Stimulated activated CD4-positive, alpha-beta T cell treated with anti-CD3 and anti-CD28 coated beads, Interleukin-2, amount 100 ng/mL, for 4 hours (primary cell): ENCODE results near the gene SHOC2.

ENCODE experiments used
- DNase-seq: peaks from one replicate; pipeline ENCODE4 v3.0.0-alpha.2; 2020; ENCODE audit warnings: low read depth

The SHOC2 gene

GRCh38 chr10:110983466-110983865 lies 64.1 kb downstream of the SHOC2 start:
- no peak for DNase-seq

DNA sequence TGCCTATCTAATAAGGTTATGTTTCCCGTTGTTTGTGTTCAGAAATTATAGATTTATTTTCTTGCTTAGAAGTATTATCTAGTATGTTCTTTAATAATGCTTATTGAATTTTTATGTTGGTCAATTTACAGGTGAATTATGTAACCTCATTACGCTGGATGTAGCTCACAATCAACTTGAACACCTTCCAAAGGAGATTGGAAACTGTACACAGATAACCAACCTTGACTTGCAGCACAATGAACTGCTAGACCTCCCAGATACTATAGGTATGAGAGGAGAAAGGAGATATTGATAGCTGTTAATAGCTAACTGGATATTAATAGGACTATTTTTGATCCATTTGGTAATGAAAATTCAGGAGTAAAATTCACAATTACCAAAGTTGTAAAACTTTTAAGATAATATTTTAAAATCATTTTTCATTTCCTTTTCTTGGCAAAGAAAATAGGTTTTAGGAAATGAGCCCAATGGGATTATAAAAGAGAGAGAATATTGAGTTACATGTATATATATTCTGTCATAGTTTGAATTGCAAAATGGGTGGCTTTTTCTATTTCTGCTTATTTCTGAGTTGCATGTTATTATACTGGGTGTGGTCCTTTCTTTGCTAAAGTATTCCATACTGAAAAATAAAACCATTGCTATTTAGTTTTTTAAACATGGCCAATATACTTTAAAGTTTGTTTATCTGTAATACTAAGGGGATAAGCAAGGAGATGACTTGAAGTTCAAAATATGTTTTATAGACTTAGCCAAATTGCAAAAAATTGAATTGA lies 66.3 kb downstream of the SHOC2 start:
- no peak for DNase-seq

GRCh38 chr10:110989016-110989415 lies 69.6 kb downstream of the SHOC2 start:
- DNase-seq = no peak

DNA sequence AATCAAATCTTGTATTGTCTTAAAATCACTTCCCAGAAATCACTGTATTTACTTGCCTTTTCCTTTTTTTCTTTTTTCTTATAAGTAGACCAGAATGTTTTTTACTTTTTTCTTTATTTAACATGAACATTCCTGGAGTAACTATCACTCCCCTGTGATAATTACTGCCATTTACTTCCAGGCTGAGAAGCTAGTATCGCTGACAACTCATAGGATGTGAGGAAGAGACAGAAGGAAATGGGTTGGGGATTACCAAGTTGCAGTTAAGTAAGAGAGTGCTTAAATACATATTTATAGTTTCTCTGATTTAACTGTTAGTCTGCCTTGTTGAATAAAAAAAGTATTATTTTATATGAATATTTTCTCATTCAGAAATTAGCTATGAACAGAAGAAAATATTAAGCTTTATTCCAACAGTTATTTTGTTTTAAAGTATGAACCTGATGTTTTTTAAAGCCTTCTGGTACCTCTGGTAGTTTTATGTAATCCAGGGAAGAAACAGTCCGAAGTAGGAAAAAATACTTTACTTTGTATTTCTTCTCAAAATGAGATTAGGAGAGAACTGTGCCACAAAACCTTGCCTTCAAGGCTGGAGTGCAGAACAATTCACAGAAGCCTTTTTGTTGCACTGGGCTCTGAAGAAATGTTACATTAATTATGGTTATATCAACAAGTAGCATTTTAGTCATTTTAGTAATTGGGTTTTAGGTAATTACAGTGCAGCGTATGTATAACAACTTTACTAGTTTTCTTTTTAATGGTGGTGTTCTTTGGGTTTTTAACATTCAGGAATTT lies 72.8 kb downstream of the SHOC2 start:
- DNase-seq = no peak

DNA sequence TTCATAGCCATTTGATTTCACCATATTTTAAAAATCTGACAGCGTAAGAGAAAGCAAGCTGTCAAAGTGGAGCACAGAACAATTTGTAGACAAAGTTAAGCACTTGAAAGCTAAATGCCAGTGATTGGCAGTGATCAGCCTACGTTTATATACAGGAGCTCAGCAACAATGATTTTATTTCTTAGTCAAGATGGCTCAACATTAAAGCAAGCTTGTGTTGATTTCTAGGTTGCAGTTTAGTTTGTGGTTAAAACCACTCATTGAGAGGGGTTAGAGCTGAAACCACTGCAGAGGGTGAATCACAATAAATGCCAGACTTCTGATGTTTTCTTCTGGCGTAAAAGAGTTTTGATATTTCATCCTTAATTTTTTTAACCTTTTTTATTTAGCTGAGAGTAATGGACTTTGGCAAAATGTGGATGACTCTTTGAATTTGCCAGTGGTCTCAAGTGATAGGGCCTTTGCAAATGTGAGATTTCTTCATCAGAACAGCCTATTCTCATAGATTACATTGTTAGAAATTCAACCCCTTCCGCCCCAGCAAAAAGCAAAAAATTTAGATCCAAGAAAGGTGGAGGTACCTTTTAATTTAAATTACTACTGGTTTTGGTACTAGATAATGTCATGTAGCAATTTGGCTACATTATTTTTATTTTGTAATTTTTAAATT lies 73.8 kb downstream of the SHOC2 start:
- DNase-seq = peak; percentile 0

GRCh38 chr10:110994406-110995086 lies 75.1 kb downstream of the SHOC2 start:
- no peak for DNase-seq

DNA sequence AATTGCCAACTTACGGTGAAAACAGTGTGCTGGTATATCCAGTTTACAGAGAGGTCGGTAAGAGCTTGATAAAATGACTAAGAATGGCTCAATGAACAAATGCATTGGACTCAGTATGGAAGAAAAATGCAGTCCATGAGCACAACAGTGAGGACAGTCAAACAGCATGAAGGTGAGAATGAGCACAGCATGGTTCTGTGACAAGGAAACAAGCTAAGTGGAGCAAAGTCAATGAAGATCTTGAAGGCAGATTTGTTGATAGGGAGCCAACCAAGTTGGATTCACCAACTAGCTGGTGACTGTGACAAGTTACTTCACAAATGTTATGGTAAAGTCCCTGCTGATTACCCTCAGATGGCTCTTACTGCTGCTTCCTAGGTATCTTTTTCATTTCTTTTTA lies 75.9 kb downstream of the SHOC2 start:
- DNase-seq = no peak

- DNase-seq = no peak
Observed at GRCh38 chr10:110996256-110996655, 76.9 kb downstream of the SHOC2 start.

GRCh38 chr10:111004016-111004415 lies 84.6 kb downstream of the SHOC2 start:
- DNase-seq = no peak

DNA sequence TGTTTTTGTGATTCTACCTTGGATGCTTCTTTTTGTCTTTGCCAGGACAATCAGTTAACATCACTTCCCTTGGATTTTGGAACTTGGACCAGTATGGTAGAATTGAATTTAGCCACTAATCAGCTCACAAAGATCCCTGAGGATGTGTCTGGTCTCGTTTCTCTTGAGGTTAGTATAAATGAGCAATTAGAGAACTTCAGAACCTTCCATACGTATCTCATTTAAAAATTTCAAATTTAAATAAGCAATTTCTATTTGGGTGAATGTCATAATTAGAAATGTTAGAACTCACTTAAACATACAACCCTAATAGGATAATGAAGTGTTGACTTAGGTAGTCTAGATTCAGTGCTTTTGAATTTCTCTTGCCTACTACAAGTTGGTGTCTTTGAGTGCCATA lies 88.1 kb downstream of the SHOC2 start:
- DNase-seq = no peak

- DNase-seq = no peak
Observed at GRCh38 chr10:111015181-111015580, 95.8 kb downstream of the SHOC2 start.

GRCh38 chr10:111017098-111017497 lies 97.7 kb downstream of the SHOC2 start:
- DNase-seq = no peak

DNA sequence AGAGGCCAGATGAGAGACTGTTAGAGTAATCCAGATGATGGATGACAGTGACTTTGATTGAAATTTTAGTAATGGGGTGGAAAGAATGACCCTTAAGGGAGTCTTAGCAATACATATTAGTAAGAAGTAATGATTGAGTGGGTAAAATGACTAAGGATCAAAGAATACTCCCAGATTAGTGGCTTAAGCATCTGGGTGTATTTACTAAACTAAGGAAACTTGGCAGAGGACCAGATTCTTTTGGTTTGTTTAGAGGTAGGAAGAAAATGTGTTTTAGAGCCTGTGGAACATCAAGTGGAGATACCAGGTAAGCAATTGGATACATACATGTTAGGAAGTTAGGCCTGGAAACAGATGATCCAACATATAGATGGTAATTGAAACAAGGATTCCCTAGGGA lies 98.6 kb downstream of the SHOC2 start:
- DNase-seq = no peak

- DNase-seq = no peak
Observed at GRCh38 chr10:111023060-111023459, 103.7 kb downstream of the SHOC2 start.

DNA sequence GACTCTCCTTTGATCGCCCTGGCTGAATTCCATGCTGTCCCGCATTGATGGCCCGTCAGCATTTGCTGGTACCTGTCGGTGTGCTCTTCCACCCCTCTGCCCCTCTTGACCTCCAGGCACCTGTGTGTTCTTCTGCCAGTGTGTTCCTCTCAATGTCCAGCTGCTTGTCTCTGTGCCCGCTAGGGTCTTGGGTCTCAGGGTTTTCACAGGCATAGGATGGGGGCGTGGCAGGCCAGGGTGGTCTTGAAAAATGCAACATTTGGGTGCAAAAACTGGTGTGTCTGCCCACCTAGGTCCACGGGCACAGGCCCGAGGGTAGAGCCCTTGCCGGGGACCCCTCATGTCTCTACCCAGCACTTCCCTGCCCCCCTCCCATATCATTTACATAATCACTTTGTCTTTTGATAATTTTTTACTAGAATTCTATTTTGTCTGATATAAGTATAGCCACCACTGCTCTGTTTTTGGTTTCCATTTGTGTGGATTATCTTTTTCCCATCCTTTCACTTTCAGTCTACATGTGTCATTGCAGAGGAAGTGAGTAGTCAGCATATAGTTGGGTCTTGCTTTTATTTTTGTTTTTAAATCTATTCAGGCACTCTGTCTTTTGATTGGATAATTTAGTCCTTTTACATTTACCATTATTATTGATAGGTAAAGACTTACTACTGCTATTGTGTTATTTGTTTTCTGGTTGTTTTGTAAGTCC lies 110.8 kb downstream of the SHOC2 start:
- no peak for DNase-seq

GRCh38 chr10:111034598-111035310 lies 115.3 kb downstream of the SHOC2 start:
- DNase-seq = no peak

- no peak for DNase-seq
Observed at GRCh38 chr10:111035542-111035941, 116.1 kb downstream of the SHOC2 start.

- DNase-seq = no peak
Observed at GRCh38 chr10:111037858-111038257, 118.5 kb downstream of the SHOC2 start.

DNA sequence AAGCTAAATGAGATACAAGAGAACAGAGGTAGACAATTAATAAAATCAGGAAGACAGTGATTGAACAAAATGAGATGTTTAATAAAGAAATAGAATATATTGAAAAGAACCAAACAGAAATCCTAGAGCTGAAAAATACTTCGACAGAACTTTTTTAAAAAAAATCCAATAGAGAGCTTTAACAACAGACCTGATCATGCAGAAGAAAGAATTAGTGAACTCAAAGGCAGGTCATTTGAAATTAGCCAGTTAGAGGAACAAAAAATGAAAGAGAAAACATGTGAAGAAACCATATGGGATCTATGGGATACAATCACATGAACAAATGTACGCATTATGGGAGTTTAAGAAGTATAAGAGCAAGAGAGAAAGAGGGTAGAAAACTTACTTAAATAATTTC lies 120.1 kb downstream of the SHOC2 start:
- no peak for DNase-seq

- DNase-seq = no peak
Observed at GRCh38 chr10:111057006-111057405, 137.6 kb downstream of the SHOC2 start.
